Cardiac fibroblast (primary cell): Measurements from ENCODE around the gene LYZL6.
"Not testable (repeated sequence)": the region's sequence is repeated elsewhere in the genome, so short reads cannot be mapped to it uniquely, and the experiment has no call there.

Experiments
- DNase-seq, 2 donors: peaks; one replicate each; pipeline versions ENCODE4 v3.0.0 to v3.0.0-alpha.2; 2010; ENCODE audit warnings: low read depth in 2 of 2
- H3K4me3 ChIP-seq, 2 donors: replicated peaks in 1 of 2; 1 replicate in 1 of 2; 2 replicates in 1 of 2; pipeline ENCODE4 v1.5.1; 2011; ENCODE audit warnings: low read depth in 2 of 2, low read length in 2 of 2, mild to moderate bottlenecking in 2 of 2, moderate library complexity in 1 of 2
- TF ChIP-seq, protein P1 (sequence below): IDR thresholded peaks from one replicate; pipeline ENCODE4 v1.5.1; 2011; ENCODE audit warnings: low read depth, mild to moderate bottlenecking, low read length, inconsistent platforms

The LYZL6 gene

DNA sequence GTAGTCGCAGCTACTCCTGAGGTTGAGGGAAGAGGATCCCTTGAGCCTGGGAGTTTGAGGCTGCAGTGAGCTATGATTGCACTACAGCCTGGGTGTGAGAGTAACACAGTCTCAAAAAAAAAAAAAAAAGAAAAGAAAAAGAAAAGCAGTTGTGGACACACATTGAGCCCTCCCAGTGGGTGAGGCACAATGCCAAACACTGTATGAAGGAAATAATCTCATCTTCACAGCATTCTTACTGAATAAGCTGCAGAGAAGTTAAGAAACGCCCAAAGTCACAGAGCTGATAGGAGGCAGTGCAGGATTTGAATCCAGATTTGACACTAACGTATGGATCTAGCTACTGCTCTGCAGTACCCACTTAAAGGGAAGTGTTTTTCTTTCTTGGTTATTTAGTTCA is 5.9 kb upstream of the LYZL6 start:
- peak in 1 of 2 donors; percentile 16 for DNase-seq
- H3K4me3 ChIP-seq, result no peak overlapping the region
- TF ChIP-seq, protein P1, sequence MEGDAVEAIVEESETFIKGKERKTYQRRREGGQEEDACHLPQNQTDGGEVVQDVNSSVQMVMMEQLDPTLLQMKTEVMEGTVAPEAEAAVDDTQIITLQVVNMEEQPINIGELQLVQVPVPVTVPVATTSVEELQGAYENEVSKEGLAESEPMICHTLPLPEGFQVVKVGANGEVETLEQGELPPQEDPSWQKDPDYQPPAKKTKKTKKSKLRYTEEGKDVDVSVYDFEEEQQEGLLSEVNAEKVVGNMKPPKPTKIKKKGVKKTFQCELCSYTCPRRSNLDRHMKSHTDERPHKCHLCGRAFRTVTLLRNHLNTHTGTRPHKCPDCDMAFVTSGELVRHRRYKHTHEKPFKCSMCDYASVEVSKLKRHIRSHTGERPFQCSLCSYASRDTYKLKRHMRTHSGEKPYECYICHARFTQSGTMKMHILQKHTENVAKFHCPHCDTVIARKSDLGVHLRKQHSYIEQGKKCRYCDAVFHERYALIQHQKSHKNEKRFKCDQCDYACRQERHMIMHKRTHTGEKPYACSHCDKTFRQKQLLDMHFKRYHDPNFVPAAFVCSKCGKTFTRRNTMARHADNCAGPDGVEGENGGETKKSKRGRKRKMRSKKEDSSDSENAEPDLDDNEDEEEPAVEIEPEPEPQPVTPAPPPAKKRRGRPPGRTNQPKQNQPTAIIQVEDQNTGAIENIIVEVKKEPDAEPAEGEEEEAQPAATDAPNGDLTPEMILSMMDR, result no peak

DNA sequence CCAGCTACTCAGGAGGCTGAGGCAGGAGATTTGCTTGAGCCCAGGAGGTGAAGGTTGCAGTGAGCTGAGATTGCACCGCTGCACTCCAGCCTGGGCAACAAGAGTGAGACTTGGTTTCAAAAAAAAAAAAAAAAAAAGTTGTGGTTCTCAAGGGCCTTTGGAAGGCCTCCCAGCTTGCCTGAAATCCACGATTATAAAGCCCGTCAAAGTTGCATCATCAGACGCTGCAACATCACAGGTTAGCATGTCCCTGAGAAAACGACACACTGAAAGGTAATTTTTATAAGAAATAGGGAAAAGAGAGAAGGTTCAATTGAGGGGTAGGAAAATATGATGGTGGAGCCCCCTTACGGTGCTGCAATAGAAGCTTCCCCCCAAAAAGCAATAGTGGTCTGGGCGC is 4.6 kb upstream of the LYZL6 start:
- TF ChIP-seq, protein P1, result no peak
- DNase-seq, result no peak
- no peak overlapping the region for H3K4me3 ChIP-seq

DNA sequence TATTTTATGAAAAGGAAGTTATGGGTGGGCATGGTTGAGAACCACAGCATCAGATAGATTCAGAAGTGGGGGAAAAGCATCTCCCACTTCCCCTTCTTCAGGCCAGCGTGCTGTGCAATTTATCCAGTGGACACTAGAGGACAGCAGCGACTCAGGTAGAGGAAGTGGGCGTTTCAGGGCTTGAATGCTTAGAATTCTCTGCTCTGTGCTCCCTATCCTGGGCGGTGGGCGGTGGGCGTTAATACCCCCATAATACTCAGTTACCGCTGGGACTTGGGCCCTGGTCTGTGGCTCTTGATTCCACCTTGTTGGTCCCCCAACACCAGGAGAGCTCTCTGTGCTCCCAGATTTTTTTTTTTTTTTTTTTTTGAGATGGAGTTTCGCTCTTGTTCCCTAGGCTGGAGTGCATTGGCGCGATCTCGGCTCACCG is 3.7 kb upstream of the LYZL6 start:
- DNase-seq, result peak; percentile 54
- TF ChIP-seq, protein P1, result peak; percentile 86
- H3K4me3 ChIP-seq, result peak overlapping the region; percentile 19 to 26

DNA sequence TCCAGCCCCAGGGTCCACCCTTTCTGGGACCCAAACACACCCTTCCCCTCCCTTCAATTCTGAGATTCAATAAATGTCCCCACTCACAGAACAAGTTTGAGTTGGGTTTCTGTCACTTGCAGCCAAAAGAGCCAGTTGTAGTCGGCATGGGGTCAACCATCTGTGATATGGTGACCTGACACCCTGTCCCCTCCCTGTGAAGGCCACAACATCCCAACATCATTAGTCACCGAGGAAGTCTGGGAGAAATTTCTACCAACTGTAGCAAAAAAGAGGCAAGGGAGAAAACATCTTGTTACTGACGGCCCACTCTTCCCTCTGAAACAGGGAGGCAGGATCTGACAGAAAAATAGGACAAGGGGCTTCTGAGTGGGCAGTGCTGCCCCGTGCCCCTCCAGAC is 638 bp upstream of the LYZL6 start:
- no peak overlapping the region for H3K4me3 ChIP-seq
- no peak for DNase-seq
- TF ChIP-seq, protein P1, result no peak

DNA sequence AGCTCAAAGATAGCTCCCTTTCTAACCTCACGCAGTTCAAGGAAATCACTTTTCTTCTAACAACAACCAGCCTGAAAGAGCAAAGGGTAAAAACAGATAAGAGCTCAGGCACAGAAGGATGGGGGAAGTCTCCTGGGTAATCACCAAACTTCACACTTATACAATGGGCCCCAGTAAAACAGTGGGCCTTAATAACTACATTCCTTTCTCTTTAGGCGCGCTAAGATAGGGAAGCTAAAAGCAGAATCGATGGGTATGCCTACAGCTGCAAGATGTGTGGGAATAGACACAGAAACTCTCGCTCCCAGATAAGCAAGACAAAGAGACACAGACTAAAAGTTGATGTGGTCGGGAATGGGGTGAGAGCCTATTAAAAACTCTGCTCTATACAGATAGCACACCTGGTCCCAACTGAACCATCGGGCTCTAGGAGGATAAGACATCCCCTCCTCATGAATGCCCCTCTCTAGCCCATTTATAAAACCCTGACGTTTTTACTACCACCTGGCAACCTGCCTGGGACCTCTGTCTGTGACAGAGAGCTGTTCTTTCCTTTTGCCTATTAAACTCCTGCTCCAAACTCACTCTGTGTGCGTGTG is 826 bp downstream of the LYZL6 start:
- TF ChIP-seq, protein P1, result no peak
- DNase-seq, result no peak
- H3K4me3 ChIP-seq, result no peak overlapping the region

DNA sequence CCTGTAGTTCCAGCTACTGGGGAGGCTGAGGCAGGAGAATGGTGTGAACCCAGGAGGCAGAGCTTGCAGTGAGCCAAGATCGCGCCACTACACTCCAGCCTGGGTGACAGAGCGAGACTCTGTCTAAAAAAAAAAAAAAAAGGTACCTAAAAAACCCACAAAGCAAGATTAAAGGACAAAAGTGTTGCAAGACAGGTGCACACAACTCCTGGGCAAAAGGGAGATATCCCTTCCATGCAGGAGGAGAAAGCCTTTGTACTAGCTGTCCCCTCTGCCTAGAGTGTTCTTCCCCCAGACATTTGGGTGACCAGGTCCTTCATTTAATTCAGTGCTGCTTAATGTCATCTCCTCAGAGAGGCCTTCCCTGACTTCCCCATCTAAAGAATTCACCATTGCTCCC is 5.0 kb downstream of the LYZL6 start:
- DNase-seq, result not testable (repeated sequence)

DNA sequence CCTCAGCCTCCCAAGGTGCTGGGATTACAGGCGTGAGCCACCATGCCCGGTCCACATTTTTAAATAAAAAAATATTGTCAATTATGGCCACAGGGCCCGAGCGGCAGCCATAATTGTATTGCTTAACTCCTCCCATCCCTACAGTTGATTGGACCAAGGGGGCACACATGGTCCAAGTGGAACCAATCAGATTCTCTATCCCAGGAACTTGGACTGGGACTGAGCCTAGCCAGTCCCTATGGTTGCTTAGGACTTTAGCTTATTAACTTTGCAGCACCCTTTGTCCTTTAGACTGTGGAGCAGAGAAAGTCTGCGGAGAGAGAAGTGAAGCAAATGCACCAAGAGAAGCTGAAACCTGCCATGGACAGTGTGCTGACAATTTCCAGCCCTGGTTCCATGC is 7.5 kb downstream of the LYZL6 start:
- no peak overlapping the region for H3K4me3 ChIP-seq
- no peak for DNase-seq
- TF ChIP-seq, protein P1, result no peak

More for the DNA sequence above, 5.0 kb downstream of the LYZL6 start:
- not testable (repeated sequence) for H3K4me3 ChIP-seq
